Left renal cortex interstitium (tissue), 4 donors: ENCODE data around the gene IDH3B. TPM values are rescaled to one million over a fixed set of nuclear protein-coding genes. Genes with fewer than 3 reads are reported as not detected.
A peak's percentile ranks its signal among the peaks of the same experiment; 100 is the strongest.
"Not testable (repeated sequence)": the region's sequence is repeated elsewhere in the genome, so short reads cannot be mapped to it uniquely, and the experiment has no call there.

Source experiments
- DNase-seq, 4 donors: peaks; one replicate each; pipeline ENCODE4 v3.0.0-alpha.2; 2013; ENCODE audit warnings: low read depth in 4 of 4, low spot score in 2 of 4, missing footprints in 1 of 4
- polyA plus RNA-seq, 4 donors: library from polyadenylated mRNA; unstranded; fragments of 120-200 nt; gene quantifications; one replicate each; pipeline ENCODE4 v1.2.1, GENCODE V29; 2013; ENCODE audit not compliant: insufficient read length in 4 of 4

IDH3B gene
- polyA plus RNA-seq, result 100 to 1,000 TPM; 125 to 142 (median 135) TPM

- DNase-seq, result peak in 3 of 4 donors; percentile 67 to 89 (median 85)
Measured at GRCh38 chr20:2663887-2664719, at the start of gene IDH3B. TSS of gene IDH3B (minus strand) at chr20:2664216. CDS start at chr20:2664188, 28 bp downstream.

DNA sequence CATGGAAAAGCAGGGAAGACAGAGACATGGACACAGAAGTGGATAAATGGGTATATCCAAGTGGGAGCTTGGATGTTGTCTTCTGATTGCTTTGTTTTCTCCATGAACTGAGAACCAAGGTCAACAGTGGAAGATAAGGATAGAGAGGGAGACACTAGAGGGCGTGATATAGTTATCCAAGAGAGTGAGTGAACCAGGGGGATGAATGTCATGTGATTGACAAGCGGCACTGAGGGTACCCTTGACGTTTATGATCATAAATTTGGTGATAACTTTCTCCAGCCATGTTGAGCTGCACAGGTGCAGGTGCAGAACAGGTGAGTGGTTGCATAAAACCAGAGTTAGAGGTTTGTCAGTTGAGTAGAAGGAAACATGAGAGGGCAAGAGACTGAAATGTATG is 49.3 kb upstream of the IDH3B start:
- DNase-seq, result no peak

- no peak for DNase-seq
Measured at GRCh38 chr20:2709205-2709981, 45.4 kb upstream of the IDH3B start.

DNA sequence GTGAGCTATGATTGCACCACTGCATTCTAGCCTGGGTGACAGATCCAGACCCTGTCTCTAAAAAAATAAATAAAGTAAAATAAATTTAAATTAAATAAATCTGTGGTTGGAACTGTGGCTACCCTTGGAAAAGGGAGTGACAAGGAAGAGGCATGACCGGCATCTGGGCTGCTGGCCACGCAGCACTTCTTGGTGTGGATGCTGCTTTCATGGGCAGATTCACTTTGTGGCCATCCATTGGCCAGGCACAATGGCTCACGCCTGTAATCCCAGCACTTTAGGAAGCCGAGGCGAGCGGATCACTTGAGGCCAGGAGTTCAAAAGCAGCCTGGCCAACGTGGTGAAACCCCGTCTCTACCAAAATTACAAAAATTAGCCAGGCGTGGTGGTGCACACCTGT is 44.6 kb upstream of the IDH3B start:
- DNase-seq, result no peak

DNA sequence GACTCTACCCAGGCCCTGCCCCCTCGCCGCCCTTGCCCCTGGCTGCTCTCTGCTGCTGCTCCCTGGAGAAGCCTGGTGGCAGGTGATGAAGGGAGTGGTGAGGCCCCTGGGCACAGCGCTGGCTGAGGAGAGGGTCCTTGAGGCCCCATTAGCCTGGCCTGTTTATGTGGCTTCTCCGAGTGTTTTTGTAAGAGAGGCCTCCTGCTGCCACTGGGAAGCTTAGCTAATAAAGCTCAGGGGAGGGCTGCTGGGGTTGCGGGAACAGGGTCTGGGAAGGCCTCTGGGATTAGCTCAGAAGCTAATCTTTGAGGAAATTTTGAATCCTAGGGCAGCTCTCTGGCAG is 44.0 kb upstream of the IDH3B start:
- no peak for DNase-seq

DNA sequence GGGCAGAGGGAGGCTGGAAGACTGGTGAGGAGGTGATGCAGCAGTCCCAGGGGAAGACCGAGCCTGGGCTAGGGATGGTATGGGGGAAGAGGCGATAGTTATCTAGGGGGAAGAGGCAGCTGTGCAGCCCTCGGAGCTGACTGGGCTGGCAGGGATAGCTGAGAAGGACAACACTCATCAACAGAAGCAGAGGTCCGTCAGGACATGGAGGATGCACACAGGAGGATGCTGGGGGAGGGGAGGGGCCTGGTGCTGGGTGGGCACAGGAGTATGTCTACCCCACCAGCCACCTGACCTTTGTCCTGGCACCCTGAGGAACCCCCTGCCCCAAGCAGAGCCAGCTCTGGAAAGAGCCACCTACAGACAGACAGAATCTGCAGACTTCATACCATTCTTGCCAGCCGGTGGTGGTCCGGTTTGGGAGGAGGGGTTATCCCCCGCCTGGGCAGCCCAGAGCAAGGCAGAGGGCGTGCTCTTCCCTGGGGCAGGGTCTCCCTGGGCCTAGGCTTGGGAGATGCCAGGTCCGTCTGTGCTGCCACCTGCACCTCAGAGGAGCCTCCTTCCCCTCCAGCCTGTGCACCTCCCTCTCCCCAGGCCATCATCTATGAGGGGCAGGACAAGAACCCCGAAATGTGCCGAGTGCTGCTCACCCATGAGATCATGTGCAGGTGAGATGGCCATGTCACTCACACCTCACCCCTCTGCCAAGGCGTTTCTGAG is 43.5 kb upstream of the IDH3B start:
- no peak for DNase-seq

- DNase-seq, result no peak
Measured at GRCh38 chr20:2706688-2707352, 42.8 kb upstream of the IDH3B start.

DNA sequence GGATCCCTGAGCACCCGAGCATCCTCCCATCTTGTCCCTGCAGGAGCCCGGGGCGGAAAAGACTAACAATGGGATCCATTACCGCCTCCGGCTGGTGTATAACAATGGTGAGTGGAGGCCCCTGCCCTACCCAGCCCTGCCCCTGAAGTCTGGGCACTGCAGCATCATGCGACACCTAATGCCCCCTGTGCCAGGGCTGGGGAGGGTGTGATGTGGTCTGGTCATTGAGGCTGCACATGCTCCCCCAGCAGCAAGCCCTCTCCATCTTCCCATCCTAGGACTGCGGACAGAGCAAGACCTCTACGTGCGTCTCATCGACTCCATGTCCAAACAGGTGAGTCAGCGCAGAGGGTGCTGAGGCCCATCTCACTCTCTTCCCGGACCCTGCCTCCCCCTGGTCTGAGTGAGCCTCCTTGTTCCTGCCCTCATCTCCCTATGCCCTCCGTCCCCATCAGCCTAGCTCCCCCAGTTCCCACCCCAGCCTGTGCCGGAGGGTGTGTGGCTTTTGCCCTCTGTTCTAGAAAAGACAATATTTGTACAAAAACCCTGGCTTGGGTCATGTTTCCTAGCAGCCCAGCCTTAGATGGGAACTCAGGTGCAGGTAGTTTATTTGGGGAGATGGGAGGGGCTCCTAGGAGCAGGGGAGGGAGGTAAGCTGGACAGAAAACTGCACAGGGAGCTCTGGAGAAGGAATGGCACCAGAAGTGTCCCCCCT is 42.1 kb upstream of the IDH3B start:
- no peak for DNase-seq

GRCh38 chr20:2703716-2704475 is 39.9 kb upstream of the IDH3B start:
- no peak for DNase-seq

- DNase-seq, result no peak
Measured at GRCh38 chr20:2701671-2702081, 37.7 kb upstream of the IDH3B start.

DNA sequence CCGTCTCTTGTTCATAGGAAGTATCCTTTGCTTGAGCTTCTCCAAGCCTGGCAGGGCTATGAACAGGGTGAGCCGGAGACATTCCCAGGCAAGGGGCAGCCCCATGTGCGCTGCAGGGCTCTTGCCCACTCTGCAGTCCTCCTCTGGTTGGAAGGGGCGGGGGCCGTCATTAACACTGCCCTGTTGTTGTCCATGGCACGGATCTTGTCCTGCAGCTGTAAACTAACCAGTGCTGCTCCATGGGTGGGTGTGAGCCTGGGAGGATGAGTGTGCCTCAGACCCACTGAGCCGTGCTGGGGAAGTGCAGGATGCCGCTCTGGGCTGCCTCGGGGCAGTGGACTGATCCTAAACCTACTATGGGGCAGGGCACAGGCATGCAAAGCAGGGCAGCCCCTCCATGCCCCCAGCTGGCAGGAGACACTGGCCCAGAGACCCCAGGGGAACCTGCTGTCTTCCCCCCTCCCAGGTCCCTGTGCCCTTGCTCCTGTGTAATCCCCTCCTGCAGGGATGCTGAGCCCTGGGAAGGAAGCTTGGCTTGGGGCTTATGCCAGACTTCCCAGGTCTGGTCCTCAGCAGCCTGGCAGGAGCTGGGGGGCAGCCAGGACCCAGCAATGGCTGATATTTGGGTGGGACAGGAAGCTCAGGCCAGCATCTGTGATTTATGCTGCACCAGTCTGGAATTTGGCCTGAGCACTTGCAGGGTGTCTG is 37.1 kb upstream of the IDH3B start:
- no peak for DNase-seq

DNA sequence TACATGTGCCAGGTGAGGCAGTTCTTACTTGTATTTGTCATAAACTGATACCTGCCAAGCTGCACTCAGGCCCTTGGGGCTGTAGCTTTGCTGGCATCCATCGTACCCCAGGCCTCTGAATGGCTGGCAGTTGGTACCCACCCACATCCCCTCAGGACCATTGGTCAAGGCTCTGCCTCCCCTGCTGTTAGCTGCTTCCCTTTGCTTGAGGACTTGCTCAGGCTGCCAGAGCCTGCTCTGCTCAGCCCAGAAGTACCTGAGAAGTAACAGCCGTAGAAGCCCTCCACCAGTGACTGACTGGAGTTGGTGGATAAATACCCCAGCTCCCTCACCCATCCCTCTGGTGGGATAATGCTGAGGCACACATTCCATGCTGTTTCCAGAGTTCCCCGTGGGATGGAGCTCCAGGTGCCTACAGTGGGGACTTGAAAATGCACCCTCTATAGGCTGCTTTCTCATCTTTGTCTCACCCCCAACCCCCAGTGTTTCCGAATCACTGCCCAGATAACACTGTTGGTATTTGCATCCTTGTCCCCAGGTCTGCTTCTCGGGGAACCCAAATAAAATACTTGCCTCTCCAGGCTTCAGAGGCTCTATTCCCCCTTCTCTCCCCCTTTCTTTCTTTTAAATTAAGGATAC is 35.9 kb upstream of the IDH3B start:
- DNase-seq, result no peak

- DNase-seq, result no peak
Measured at GRCh38 chr20:2698912-2699311, 34.9 kb upstream of the IDH3B start.

GRCh38 chr20:2698186-2698817 is 34.3 kb upstream of the IDH3B start:
- DNase-seq, result no peak

DNA sequence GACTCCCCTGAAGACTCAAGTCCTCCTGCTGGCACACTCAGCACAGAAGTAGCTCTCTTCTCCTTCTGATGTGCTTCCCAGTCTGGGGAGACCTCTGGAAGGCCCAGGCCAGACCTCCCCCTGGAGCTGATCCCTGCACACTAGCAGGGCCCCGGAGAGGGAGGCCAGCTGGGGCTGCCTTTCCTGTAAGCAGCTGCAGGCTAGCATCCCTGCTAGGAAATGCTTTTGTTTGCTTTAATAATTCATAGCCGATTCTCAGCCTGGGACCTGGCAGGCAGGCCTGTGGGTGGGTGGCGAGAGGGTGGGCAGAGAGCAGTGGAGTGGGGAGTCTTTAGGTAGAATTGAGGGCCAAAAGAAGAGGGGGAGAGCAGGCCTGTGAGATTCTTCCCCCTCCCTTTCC is 33.8 kb upstream of the IDH3B start:
- no peak for DNase-seq

DNA sequence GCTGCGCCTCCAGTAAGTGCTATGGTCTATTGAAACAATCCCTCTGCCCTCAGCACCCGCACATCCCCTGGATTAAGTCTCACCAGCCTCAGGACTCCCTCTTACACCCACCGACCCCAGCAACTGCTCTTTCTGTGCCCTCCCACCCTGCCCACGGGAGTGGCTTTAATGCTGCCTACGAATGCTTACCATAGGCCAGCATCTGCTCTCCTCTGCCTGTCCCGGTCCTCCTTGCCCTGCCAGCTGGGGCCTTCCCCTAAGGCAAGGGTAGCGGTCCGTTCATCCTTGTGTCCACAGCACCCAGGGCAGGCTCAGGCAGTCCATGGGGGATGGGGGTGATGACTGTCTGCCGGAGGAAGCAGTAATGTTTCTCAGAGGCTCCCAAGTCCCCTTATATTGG is 32.6 kb upstream of the IDH3B start:
- DNase-seq, result no peak

DNA sequence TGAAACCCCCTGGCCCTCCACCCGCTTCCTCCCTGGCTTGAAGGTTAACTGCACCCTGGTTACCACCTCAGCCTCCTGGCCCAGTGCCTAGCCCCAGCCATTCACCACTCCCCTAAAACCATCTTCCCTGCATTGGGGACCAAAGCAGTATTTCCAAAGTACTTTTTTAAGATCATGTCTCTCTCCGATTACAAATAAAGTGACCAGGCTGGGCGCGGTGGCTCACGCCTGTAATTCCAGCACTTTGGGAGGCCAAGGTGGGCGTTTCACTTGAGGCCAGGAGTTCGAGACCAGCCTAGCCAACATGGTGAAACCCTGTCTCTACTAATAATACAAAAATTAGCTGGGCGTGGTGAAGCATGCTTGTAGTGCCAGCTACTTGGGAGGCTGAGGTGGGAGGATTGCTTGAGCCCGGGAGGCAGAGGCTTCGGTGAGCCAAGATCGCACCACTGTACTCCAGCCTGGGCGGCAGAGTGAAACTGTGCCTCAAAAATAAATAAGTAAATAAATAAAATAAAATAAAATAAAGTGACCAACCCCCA is 32.0 kb upstream of the IDH3B start:
- DNase-seq, result not testable (repeated sequence)
